ENCODE measurements around the gene SKA3.
"Not testable (repeated sequence)": the region's sequence is repeated elsewhere in the genome, so short reads cannot be mapped to it uniquely, and the experiment has no call there.

Gene SKA3

GRCh38 chr13:21165606-21166005 is 10.7 kb downstream of the SKA3 start:
- DNase-seq, result not testable (repeated sequence)

- DNase-seq, result no peak
Measured at GRCh38 chr13:21164631-21165030, 11.7 kb downstream of the SKA3 start.

GRCh38 chr13:21152251-21152899 is 24.0 kb downstream of the SKA3 start:
- no peak for DNase-seq

- no peak for DNase-seq
Measured at GRCh38 chr13:21150013-21150412, 26.3 kb downstream of the SKA3 start.

GRCh38 chr13:21149568-21149967 is 26.8 kb downstream of the SKA3 start:
- no peak for DNase-seq

GRCh38 chr13:21148557-21149258 is 27.6 kb downstream of the SKA3 start:
- DNase-seq, result no peak

GRCh38 chr13:21147827-21148226 is 28.5 kb downstream of the SKA3 start:
- no peak for DNase-seq

- DNase-seq, result no peak
Measured at GRCh38 chr13:21142766-21143165, 33.6 kb downstream of the SKA3 start.

- DNase-seq, result no peak
Measured at GRCh38 chr13:21139374-21139773, 37.0 kb downstream of the SKA3 start.

GRCh38 chr13:21138561-21138960 is 37.8 kb downstream of the SKA3 start:
- DNase-seq, result no peak

GRCh38 chr13:21137696-21138095 is 38.7 kb downstream of the SKA3 start:
- DNase-seq, result no peak

- DNase-seq, result not testable (repeated sequence)
Measured at GRCh38 chr13:21135833-21136232, 40.5 kb downstream of the SKA3 start.

GRCh38 chr13:21134475-21134874 is 41.9 kb downstream of the SKA3 start:
- no peak for DNase-seq

GRCh38 chr13:21133077-21133476 is 43.3 kb downstream of the SKA3 start:
- DNase-seq, result no peak

GRCh38 chr13:21130116-21130515 is 46.2 kb downstream of the SKA3 start:
- DNase-seq, result no peak

- no peak for DNase-seq
Measured at GRCh38 chr13:21124852-21125251, 51.5 kb downstream of the SKA3 start.

GRCh38 chr13:21123956-21124355 is 52.4 kb downstream of the SKA3 start:
- DNase-seq, result no peak

- DNase-seq, result no peak
Measured at GRCh38 chr13:21121616-21122015, 54.7 kb downstream of the SKA3 start.

- no peak for DNase-seq
Measured at GRCh38 chr13:21120191-21120590, 56.2 kb downstream of the SKA3 start.

- DNase-seq, result no peak
Measured at GRCh38 chr13:21119526-21119925, 56.8 kb downstream of the SKA3 start.

GRCh38 chr13:21118180-21118579 is 58.2 kb downstream of the SKA3 start:
- DNase-seq, result no peak

- DNase-seq, result no peak
Measured at GRCh38 chr13:21117104-21117809, 59.1 kb downstream of the SKA3 start.

- DNase-seq, result no peak
Measured at GRCh38 chr13:21116141-21116540, 60.2 kb downstream of the SKA3 start.

- DNase-seq, result no peak
Measured at GRCh38 chr13:21115231-21115630, 61.1 kb downstream of the SKA3 start.
